Keratinocyte (primary cell): ENCODE data around the gene PDK2.

ENCODE experiments used
- CTCF ChIP-seq, 3 experiments: IDR thresholded peaks in 1 of 3; conservative IDR thresholded peaks in 1 of 3; optimal IDR thresholded peaks in 1 of 3; 2 replicates in 2 of 3; 3 replicates in 1 of 3; pipeline versions ENCODE3 to v1.5.1; 2011; ENCODE audit warnings: low read length in 3 of 3, mild to moderate bottlenecking in 3 of 3, moderate library complexity in 2 of 3, control low read depth in 1 of 3, inconsistent platforms in 1 of 3; ENCODE audit not compliant: insufficient read depth in 2 of 3; ENCODE audit errors: extremely low read depth in 1 of 3
- EZH2 ChIP-seq: IDR thresholded peaks from one replicate; pipeline ENCODE4 v1.6.1; 2012; ENCODE audit warnings: inconsistent platforms, mild to moderate bottlenecking, low read length, moderate library complexity

GRCh38 chr17:50051082-50051576 lies 44.0 kb upstream of the PDK2 start:
- TF ChIP-seq CTCF (optimal IDR thresholded peaks at IDR 0.05 in 1 of 3, IDR thresholded peaks at IDR 0.05 in 1 of 3, conservative IDR thresholded peaks at IDR 0.05 in 1 of 3; ENCODE audit: extremely low read depth in 1 of 3, insufficient read depth in 2 of 3, low read length in 3 of 3): no peak
- no peak for TF ChIP-seq EZH2
